Measurements from ENCODE around the gene HMG20B.

DNA sequence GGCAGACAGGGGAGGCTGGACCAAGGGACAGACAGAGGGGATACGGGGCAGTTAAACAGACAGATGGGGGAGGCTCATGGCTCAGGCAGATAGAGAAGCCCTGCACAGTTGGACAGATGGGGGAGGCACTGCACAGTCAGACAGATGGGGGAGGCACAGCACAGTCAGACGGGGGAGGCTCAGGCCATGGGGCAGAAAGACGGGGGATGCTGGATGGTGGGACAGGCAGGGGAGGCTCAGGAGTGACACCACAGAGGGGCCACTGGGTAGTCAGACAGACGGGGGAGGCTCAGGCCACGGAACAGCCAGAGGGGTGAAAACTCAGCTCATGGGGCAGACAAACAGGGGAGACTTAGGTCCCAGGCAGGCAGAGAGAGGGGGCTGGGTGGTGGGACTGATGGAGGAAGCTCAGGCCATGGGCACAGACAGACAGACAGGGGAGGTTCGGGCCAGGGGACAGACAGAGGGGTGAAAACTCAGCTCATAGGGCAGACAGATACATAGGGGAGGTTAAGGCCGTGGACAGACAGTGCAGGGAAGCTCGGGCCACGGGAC is 16.2 kb upstream of the HMG20B start:
- TF ChIP-seq POLR2A (IDR thresholded peaks at IDR 0.05; ENCODE audit: low read depth, low read length) (no peak), TAF1 (IDR thresholded peaks at IDR 0.05; ENCODE audit: borderline replicate concordance, low read depth, low read length) (no peak), POLR2AphosphoS5 (IDR thresholded peaks at IDR 0.05; ENCODE audit: low read depth, low read length) (no peak)
